Endothelial cell of umbilical vein (primary cell): ENCODE measurements around the gene RNGTT. TPM values are rescaled to one million over a fixed set of nuclear protein-coding genes. Genes with fewer than 3 reads are reported as not detected.

ENCODE experiments used
- BruUV-seq: library from RNA; stranded (reverse); fragments of 400-500 nt; replicated peaks from 2 replicates; lab custom pipeline; 2021; lab: Mats Ljungman, UMichigan
- CTCF ChIA-PET: fragments of 300-600, 350-600 bp; sonication (Branson Sonifier 250); formaldehyde crosslinking; loops from one replicate; lab custom pipeline; 2021; ENCODE audit warnings: antibody characterized with exemption, inconsistent platforms; lab: Charles Lee
- POLR2A ChIA-PET: fragments of 300-600, 350-600 bp; sonication (Branson Sonifier 250); formaldehyde crosslinking; loops from one replicate; lab custom pipeline; 2021; ENCODE audit warnings: antibody characterized with exemption, inconsistent platforms; lab: Charles Lee
- DNase-seq: peaks from one replicate; pipeline ENCODE4 v3.0.0-alpha.2; 2011; ENCODE audit warnings: low read depth, low spot score
- FAIRE-seq: peaks from 2 replicates; lab custom pipeline; 2011; peaks lifted over from hg19 to GRCh38; lab: Jason Lieb, UNC
- H2AFZ ChIP-seq: 2 replicates; pipeline ENCODE4 v1.6.0; 2012; ENCODE audit warnings: low read depth, low read length, control low read depth, inconsistent platforms
- H3K27ac ChIP-seq: 2 replicates; pipeline ENCODE4 v1.5.1; 2011; ENCODE audit warnings: low read depth, mild to moderate bottlenecking, control low read depth, low read length, moderate library complexity; ENCODE audit not compliant: insufficient read depth
- H3K27me3 ChIP-seq, 2 experiments: 2 replicates each; pipeline versions ENCODE4 v1.6.0 to v1.6.1; 2011; ENCODE audit warnings: low read length in 2 of 2, mixed read lengths in 1 of 2; ENCODE audit not compliant: control insufficient read depth in 2 of 2, insufficient read depth in 2 of 2
- H3K36me3 ChIP-seq, 2 experiments: 2 replicates in 1 of 2; 3 replicates in 1 of 2; pipeline ENCODE4 v1.5.1; 2011; ENCODE audit warnings: low read length in 2 of 2, mild to moderate bottlenecking in 1 of 2, moderate library complexity in 1 of 2; ENCODE audit not compliant: control insufficient read depth in 2 of 2, insufficient read depth in 2 of 2; ENCODE audit errors: extremely low read depth in 1 of 2
- H3K4me1 ChIP-seq: 3 replicates; pipeline ENCODE4 v1.5.1; 2011; ENCODE audit warnings: mild to moderate bottlenecking, low read length; ENCODE audit not compliant: control insufficient read depth, insufficient read depth; ENCODE audit errors: extremely low read depth
- H3K4me2 ChIP-seq: 2 replicates; pipeline ENCODE4 v1.6.1; 2011; ENCODE audit warnings: low read length, control low read depth, mixed read lengths; ENCODE audit not compliant: insufficient read depth
- H3K4me3 ChIP-seq, 3 experiments: fragments of 200-600 bp in 1 of 3; sonication (generic), shearing (Covaris generic) in 1 of 3; replicated peaks in 1 of 3; 2 replicates each; pipeline ENCODE4 v1.5.1; 2011 to 2016; ENCODE audit warnings: control low read depth in 3 of 3, low read length in 3 of 3, mild to moderate bottlenecking in 2 of 3, inconsistent platforms in 1 of 3, low read depth in 1 of 3, moderate library complexity in 1 of 3; ENCODE audit not compliant: insufficient read depth in 1 of 3
- H3K79me2 ChIP-seq: 2 replicates; pipeline ENCODE4 v1.6.0; 2012; ENCODE audit warnings: low read length, inconsistent platforms; ENCODE audit not compliant: control insufficient read depth, insufficient read depth
- H3K9ac ChIP-seq: replicated peaks from 2 replicates; pipeline ENCODE3; 2011; ENCODE audit warnings: low read length, control low read depth; ENCODE audit not compliant: insufficient read depth; ENCODE audit errors: extremely low read depth
- H3K9me1 ChIP-seq: replicated peaks from 3 replicates; pipeline ENCODE4 v1.6.0; 2011; ENCODE audit warnings: mild to moderate bottlenecking, low read length; ENCODE audit not compliant: control insufficient read depth, insufficient read depth; ENCODE audit errors: extremely low read depth
- H3K9me3 ChIP-seq: replicated peaks from 2 replicates; pipeline ENCODE4 v1.5.1; 2012; ENCODE audit warnings: low read length, inconsistent platforms; ENCODE audit not compliant: control insufficient read depth, insufficient read depth
- H4K20me1 ChIP-seq: replicated peaks from 2 replicates; pipeline ENCODE3; 2011; ENCODE audit warnings: mild to moderate bottlenecking, low read length; ENCODE audit not compliant: control insufficient read depth, insufficient read depth; ENCODE audit errors: extremely low read depth
- EZH2 ChIP-seq: IDR thresholded peaks from 2 replicates; pipeline ENCODE4 v1.6.1; 2012; ENCODE audit warnings: borderline replicate concordance, low read depth, mild to moderate bottlenecking, moderate library complexity, low read length, inconsistent platforms; ENCODE audit not compliant: severe bottlenecking
- FOS ChIP-seq: IDR thresholded peaks from 2 replicates; pipeline ENCODE4 v1.6.1; 2011; ENCODE audit warnings: mild to moderate bottlenecking, low read length, moderate library complexity, borderline replicate concordance; ENCODE audit not compliant: insufficient read depth
- GATA2 ChIP-seq: IDR thresholded peaks from 2 replicates; pipeline ENCODE4 v1.7.0; 2011; ENCODE audit warnings: low read depth, mild to moderate bottlenecking, moderate library complexity, mixed read lengths, low read length; ENCODE audit not compliant: insufficient read length, insufficient read depth
- JUN ChIP-seq: IDR thresholded peaks from 2 replicates; pipeline ENCODE4 v1.6.1; 2011; ENCODE audit warnings: borderline replicate concordance, low read depth; ENCODE audit not compliant: insufficient read length, insufficient read depth
- MYC ChIP-seq: IDR thresholded peaks from one replicate; pipeline ENCODE4 v1.6.1; 2011; ENCODE audit warnings: mild to moderate bottlenecking, low read depth, low read length
- POLR2A ChIP-seq: IDR thresholded peaks from 2 replicates; pipeline ENCODE4 v1.6.1; 2012; ENCODE audit warnings: low read depth, mild to moderate bottlenecking, control low read depth, low read length
- POLR2AphosphoS5 ChIP-seq: IDR thresholded peaks from 2 replicates; pipeline ENCODE4 v1.6.1; 2012; ENCODE audit warnings: low read depth, mild to moderate bottlenecking, control low read depth, low read length, moderate library complexity; ENCODE audit not compliant: insufficient read depth
- dilution Hi-C: fragments of 300-500 bp; cut with MboI; formaldehyde crosslinking; loops from one replicate; pipeline ENCODE4 v1.15.0; 2019; ENCODE audit warnings: low sequenced_read_pairs; ENCODE audit not compliant: extremely low pct_ligation_motif_present
- intact Hi-C: fragments of 100-400 bp; cut with micrococcal nuclease; formaldehyde crosslinking; loops from one replicate; pipeline ENCODE4 v1.10.0; 2022
- polyA plus RNA-seq, 4 experiments: library from polyadenylated mRNA; depleted of rRNA in 3 of 4; stranded (reverse) in 3 of 4; unstranded in 1 of 4; fragments of >200 nt; gene quantifications; 2 replicates each; pipeline versions ENCODE4 v1.2.1 to v1.2.3, GENCODE V29; 2011 to 2012; ENCODE audit warnings: missing spikeins in 1 of 4
- total RNA-seq: library from RNA; stranded (reverse); gene quantifications from 2 replicates; pipeline ENCODE4 v1.2.3, GENCODE V29; 2021
- TF ChIP-seq, protein P1 (sequence below), 2 donors: IDR thresholded peaks; 1 replicate in 1 of 2; 2 replicates in 1 of 2; pipeline ENCODE4 v1.5.1; 2011; ENCODE audit warnings: low read length in 2 of 2, mild to moderate bottlenecking in 2 of 2, moderate library complexity in 2 of 2, control low read depth in 1 of 2, inconsistent platforms in 1 of 2, low read depth in 1 of 2; ENCODE audit not compliant: insufficient read depth in 1 of 2; ENCODE audit errors: extremely low read depth in 1 of 2
- TF ChIP-seq, protein P2 (sequence below): IDR thresholded peaks from 2 replicates; pipeline ENCODE4 v1.6.1; 2011; ENCODE audit not compliant: insufficient read depth, insufficient read length

Gene RNGTT
- total and polyA plus RNA-seq, 2 donors (not counting 3 experiments of a cell fraction or from before 2014, with no cell fraction given): 2.1 to 13.1 TPM

DNA sequence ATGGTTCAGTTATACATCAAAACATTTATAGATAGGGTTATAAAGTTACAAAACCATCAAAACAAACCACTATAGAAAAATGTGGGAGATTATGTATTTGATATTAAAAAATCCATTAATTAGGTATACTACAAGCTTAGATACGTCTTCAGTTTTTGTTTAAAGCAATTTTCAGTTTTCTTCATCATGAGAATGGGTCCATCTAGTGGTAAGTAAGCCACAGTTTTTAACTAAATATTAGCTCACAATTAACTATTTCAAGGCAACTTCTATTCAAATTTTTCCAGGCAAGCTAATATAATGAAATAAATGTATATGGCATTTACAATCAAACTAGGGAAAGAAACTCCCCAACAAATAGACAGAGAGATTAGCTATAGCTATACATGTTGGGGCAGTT lies 44.4 kb downstream of the RNGTT start:
- FAIRE-seq (no peak), DNase-seq (no peak)
- CTCF ChIA-PET: interaction anchor here (0.6 to 2.4 kb wide), 17 partner anchors 9 to 1853 kb away, joined by 3 to 20 read pairs (median 6); partner anchors contain the start of gene RNGTT

GRCh38 chr6:88916615-88917208 lies 46.7 kb downstream of the RNGTT start:
- Histone ChIP-seq H2AFZ (no peak overlapping the region), H3K27ac (no peak overlapping the region), H3K79me2 (peaks cover 5% of the 10 kb centered on the region), H3K4me2 (no peak overlapping the region), H4K20me1 (peaks cover 2% of the 10 kb centered on the region), H3K9me1 (no peaks in the 10 kb centered on the region), H3K36me3 (no peaks in the 10 kb centered on the region), H3K9ac (no peak overlapping the region), H3K9me3 (no peaks in the 10 kb centered on the region), H3K4me3 (no peak overlapping the region), H3K4me1 (no peaks in the 10 kb centered on the region), H3K27me3 (no peaks in the 10 kb centered on the region)
- dilution Hi-C loops: no loop called here
- TF ChIP-seq FOS (no peak), GATA2 (no peak), POLR2A (no peak), MYC (no peak), POLR2AphosphoS5 (no peak), JUN (no peak), EZH2 (no peak)
- TF ChIP-seq, protein P1, sequence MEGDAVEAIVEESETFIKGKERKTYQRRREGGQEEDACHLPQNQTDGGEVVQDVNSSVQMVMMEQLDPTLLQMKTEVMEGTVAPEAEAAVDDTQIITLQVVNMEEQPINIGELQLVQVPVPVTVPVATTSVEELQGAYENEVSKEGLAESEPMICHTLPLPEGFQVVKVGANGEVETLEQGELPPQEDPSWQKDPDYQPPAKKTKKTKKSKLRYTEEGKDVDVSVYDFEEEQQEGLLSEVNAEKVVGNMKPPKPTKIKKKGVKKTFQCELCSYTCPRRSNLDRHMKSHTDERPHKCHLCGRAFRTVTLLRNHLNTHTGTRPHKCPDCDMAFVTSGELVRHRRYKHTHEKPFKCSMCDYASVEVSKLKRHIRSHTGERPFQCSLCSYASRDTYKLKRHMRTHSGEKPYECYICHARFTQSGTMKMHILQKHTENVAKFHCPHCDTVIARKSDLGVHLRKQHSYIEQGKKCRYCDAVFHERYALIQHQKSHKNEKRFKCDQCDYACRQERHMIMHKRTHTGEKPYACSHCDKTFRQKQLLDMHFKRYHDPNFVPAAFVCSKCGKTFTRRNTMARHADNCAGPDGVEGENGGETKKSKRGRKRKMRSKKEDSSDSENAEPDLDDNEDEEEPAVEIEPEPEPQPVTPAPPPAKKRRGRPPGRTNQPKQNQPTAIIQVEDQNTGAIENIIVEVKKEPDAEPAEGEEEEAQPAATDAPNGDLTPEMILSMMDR (IDR thresholded peaks at IDR 0.05; ENCODE audit: extremely low read depth in 1 of 2, insufficient read depth in 1 of 2, low read depth in 1 of 2, low read length in 2 of 2): no peak
- TF ChIP-seq, protein P2, sequence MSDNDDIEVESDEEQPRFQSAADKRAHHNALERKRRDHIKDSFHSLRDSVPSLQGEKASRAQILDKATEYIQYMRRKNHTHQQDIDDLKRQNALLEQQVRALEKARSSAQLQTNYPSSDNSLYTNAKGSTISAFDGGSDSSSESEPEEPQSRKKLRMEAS: no peak
- intact Hi-C loops: no loop called here
- no peak for DNase-seq
- ChIA-PET CTCF (no interaction called here), POLR2A (no interaction called here)
- FAIRE-seq: no peak
- BruUV-seq: no TSS peak

More for the DNA sequence above, 44.4 kb downstream of the RNGTT start:
- Histone ChIP-seq H4K20me1 (no peaks in the 10 kb centered on the region), H3K27ac (no peak overlapping the region), H3K36me3 (no peaks in the 10 kb centered on the region), H3K9me3 (no peaks in the 10 kb centered on the region), H2AFZ (no peak overlapping the region), H3K4me1 (no peaks in the 10 kb centered on the region), H3K27me3 (no peaks in the 10 kb centered on the region), H3K4me3 (no peak overlapping the region), H3K79me2 (no peaks in the 10 kb centered on the region), H3K9ac (no peak overlapping the region), H3K4me2 (no peak overlapping the region), H3K9me1 (no peaks in the 10 kb centered on the region)
- intact Hi-C loops: no loop called here
- no TSS peak for BruUV-seq
- TF ChIP-seq EZH2: no peak
- TF ChIP-seq GATA2: no peak
- TF ChIP-seq, protein P2: no peak
- no peak for TF ChIP-seq JUN
- no peak for TF ChIP-seq POLR2A
- no peak for TF ChIP-seq FOS
- dilution Hi-C loops: no loop called here
- POLR2A ChIA-PET: no interaction called here
